Colonic mucosa (tissue), 4 donors: ENCODE measurements around the gene STRN3. TPM values are rescaled to one million over a fixed set of nuclear protein-coding genes. Genes with fewer than 3 reads are reported as not detected.
"Not testable (repeated sequence)": the region's sequence is repeated elsewhere in the genome, so short reads cannot be mapped to it uniquely, and the experiment has no call there.

ENCODE experiments used
- DNase-seq: peaks from one replicate; pipeline ENCODE4 v3.0.0-alpha.2; 2020
- H3K27ac ChIP-seq: fragments of 200-600 bp; one replicate; pipeline ENCODE4 v1.8.0; 2021
- H3K27me3 ChIP-seq: fragments of 200-600 bp; one replicate; pipeline ENCODE4 v1.8.0; 2021
- H3K36me3 ChIP-seq: fragments of 200-600 bp; one replicate; pipeline ENCODE4 v1.8.0; 2021
- H3K4me1 ChIP-seq: fragments of 200-600 bp; one replicate; pipeline ENCODE4 v1.8.0; 2021; ENCODE audit warnings: mild to moderate bottlenecking
- H3K4me3 ChIP-seq: fragments of 200-600 bp; one replicate; pipeline ENCODE4 v1.8.0; 2021
- H3K9ac ChIP-seq, 2 donors: one replicate each; pipeline ENCODE4 v1.7.0; 2013; ENCODE audit warnings: control low read depth in 2 of 2, low read depth in 2 of 2, low read length in 2 of 2
- H3K9me3 ChIP-seq: fragments of 200-600 bp; one replicate; pipeline ENCODE4 v1.8.0; 2021
- CTCF ChIP-seq: fragments of 200-600 bp; IDR thresholded peaks from one replicate; pipeline ENCODE4 v1.8.0; 2022; ENCODE audit warnings: antibody characterized with exemption, mild to moderate bottlenecking
- intact Hi-C: fragments of 100-400 bp; cut with DNase I; formaldehyde crosslinking; loops from one replicate; pipeline ENCODE4 v1.14.1; 2022
- total RNA-seq, 2 donors: library from RNA; stranded (reverse); fragmentation: NEBNext Ultra II Directional in 1 of 2; extraction: Animal tissue kit (Norgen Biotek cat#: 25700) in 1 of 2; gene quantifications; one replicate each; pipeline ENCODE4 v1.2.1, GENCODE V29; 2021
- donor health status: healthy.
- donor health status: DM: no; HTN: no; CAD: no.
- donor health status: DM: no; HTN: no; CAD: no.

The STRN3 gene
- total RNA-seq, 2 donors from 2014 or later = 23.6 to 41.1 TPM

DNA sequence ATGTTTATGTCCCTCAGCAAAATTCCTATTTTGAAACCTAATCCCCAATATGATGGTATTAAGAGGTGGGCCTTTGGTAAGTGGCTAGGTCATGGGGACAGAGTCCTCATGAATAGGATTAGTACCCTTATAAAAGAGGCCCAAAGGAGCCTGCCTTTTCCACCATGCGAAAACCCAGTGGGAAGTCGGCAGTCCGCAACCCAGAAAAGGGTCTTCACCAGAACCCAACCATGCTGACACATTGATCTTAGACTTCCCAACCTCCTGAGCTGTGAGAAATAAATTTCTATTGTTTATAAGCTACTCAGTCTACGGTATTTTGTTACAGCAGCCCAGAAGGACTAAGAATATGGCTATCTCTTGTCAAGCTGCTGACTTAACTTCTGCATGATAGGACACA lies 85.3 kb downstream of the STRN3 start:
- Histone ChIP-seq H3K4me1 (no peaks in the 10 kb centered on the region), H3K27ac (no peak overlapping the region), H3K9ac (no peak overlapping the region), H3K27me3 (no peaks in the 10 kb centered on the region), H3K36me3 (peaks cover 10% of the 10 kb centered on the region), H3K9me3 (no peaks in the 10 kb centered on the region), H3K4me3 (no peak overlapping the region)
- intact Hi-C loops = no loop called here
- DNase-seq = no peak
- TF ChIP-seq CTCF = no peak

DNA sequence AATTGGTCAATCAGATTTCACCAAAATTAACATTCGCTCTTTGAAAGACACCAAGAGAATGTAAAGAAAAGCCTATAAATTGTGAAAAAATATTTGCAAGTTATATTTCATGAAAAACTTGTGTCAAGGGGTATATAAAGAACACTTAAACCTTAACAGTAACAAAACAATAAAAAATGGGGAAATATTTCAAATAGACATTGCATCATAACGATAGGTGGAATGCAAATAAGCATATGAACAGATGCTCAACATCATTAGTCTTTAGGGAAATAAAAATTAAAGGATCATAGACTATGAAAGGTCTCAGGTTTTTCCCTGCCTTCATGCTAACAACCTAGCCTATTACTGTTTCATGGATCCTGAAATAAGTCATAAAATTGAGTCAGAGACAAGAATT lies 87.6 kb downstream of the STRN3 start:
- H3K4me1 ChIP-seq = no peaks in the 10 kb centered on the region
- H3K27me3 ChIP-seq = no peaks in the 10 kb centered on the region
- intact Hi-C loops = no loop called here
- H3K36me3 ChIP-seq = no peaks in the 10 kb centered on the region
- no peak overlapping the region for H3K4me3 ChIP-seq
- TF ChIP-seq CTCF = no peak
- H3K9me3 ChIP-seq = no peaks in the 10 kb centered on the region
- no peak for DNase-seq
- no peak overlapping the region for H3K27ac ChIP-seq
- no peak overlapping the region for H3K9ac ChIP-seq

- Histone ChIP-seq H3K9me3 (no peaks in the 10 kb centered on the region), H3K9ac (no peak overlapping the region), H3K4me3 (no peak overlapping the region), H3K4me1 (no peaks in the 10 kb centered on the region), H3K27ac (no peak overlapping the region), H3K27me3 (no peaks in the 10 kb centered on the region), H3K36me3 (no peaks in the 10 kb centered on the region)
- DNase-seq = no peak
- TF ChIP-seq CTCF = no peak
- intact Hi-C loops = no loop called here
Observed at GRCh38 chr14:30935445-30935844, 90.7 kb downstream of the STRN3 start.

DNA sequence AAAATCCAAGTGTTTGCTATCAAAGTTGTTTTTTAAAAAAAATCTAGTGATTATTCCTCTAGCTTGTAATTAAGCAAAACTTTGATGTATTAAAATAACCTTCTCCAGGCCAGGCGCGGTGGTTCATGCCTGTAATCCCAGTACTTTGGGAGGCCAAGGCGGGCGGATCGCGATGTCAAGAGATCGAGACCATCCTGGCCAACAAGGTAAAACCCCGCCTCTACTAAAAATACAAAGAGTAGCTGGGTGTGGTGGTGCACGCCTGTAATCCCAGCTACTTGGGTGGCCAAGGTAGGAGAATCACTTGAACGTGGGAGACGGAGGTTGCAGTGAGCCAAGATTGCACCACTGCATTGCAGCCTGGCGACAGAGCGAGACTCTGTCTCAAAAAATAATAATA lies 92.2 kb downstream of the STRN3 start:
- DNase-seq, H3K4me1 ChIP-seq, H3K36me3 ChIP-seq, H3K9ac ChIP-seq, H3K27me3 ChIP-seq, H3K9me3 ChIP-seq, H3K27ac ChIP-seq, intact Hi-C loops, H3K4me3 ChIP-seq: not testable (repeated sequence)

DNA sequence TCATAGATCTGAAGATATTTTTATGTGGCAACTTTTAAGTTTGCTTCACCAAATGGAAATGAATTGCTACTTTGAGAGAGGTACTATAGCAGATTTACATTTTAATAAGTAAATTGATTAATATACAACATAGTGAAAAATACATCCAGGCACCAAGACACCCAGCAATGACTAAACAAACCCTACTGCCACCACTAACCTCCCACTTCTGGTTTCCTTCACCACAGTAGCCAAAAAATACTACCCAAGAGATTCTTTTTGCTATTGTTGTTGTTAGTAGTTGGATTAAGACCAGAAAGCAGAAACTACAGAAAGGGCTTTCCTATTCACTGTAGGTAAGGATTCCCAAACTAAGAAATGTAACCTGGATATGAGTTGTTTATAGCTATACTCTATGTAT lies 97.7 kb downstream of the STRN3 start:
- H3K9me3 ChIP-seq = no peaks in the 10 kb centered on the region

GRCh38 chr14:30925254-30925653 lies 100.9 kb downstream of the STRN3 start:
- TF ChIP-seq CTCF = no peak
- no peak overlapping the region for H3K9ac ChIP-seq
- no peaks in the 10 kb centered on the region for H3K4me1 ChIP-seq
- no peak overlapping the region for H3K27ac ChIP-seq
- H3K36me3 ChIP-seq = no peaks in the 10 kb centered on the region
- no peaks in the 10 kb centered on the region for H3K9me3 ChIP-seq
- H3K4me3 ChIP-seq = no peak overlapping the region
- intact Hi-C loops = no loop called here
- H3K27me3 ChIP-seq = no peaks in the 10 kb centered on the region
- no peak for DNase-seq

More for the DNA sequence above, 97.7 kb downstream of the STRN3 start:
- intact Hi-C loops = no loop called here
- H3K9ac ChIP-seq = no peak overlapping the region
- no peak for TF ChIP-seq CTCF
- no peaks in the 10 kb centered on the region for H3K27me3 ChIP-seq
- H3K4me1 ChIP-seq = no peaks in the 10 kb centered on the region
- H3K4me3 ChIP-seq = no peak overlapping the region
- no peaks in the 10 kb centered on the region for H3K36me3 ChIP-seq
- no peak overlapping the region for H3K27ac ChIP-seq
- no peak for DNase-seq
